ENCODE results near the gene RNGTT. TPM values are rescaled to one million over a fixed set of nuclear protein-coding genes. Genes with fewer than 3 reads are reported as not detected.

The RNGTT gene
- polyA plus RNA-seq, 1 donor (not counting 4 experiments of a cell fraction or from before 2014, with no cell fraction given) = 9.7 TPM

DNA sequence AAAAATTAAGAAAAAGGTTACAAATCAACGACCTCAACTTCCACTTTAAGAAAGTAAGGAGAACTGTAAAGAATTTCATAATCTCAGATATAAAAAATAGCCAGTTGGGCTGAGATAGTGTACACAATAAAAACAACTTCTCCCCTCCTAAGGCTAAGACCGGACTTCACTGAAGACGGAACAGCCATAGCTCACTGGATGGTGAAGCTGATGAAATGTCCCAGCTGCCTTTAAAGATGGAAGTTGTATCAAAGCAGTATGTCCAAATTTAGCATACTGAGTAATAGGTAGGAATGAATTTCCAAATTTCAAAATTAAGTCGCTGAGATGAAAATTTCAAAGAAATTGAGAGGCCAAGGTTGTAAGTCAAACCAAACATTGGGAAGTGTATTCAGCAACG lies 153.3 kb downstream of the RNGTT start:
- H3K4me1 ChIP-seq (ENCODE audit: control insufficient read depth, extremely low read depth, insufficient read depth, low read length) = no peaks in the 10 kb centered on the region
- H4K20me1 ChIP-seq (ENCODE audit: control insufficient read depth, extremely low read depth, insufficient read depth, low read length) = no peaks in the 10 kb centered on the region
- dilution Hi-C loops (cut with MboI; ENCODE audit: extremely low pct_ligation_motif_present, low sequenced_read_pairs) = no loop called here
- no peaks in the 10 kb centered on the region for H3K9me1 ChIP-seq (ENCODE audit: control insufficient read depth, extremely low read depth, insufficient read depth, low read length)
- no peak overlapping the region for H2AFZ ChIP-seq (ENCODE audit: control insufficient read depth, low read length)
- H3K9ac ChIP-seq (ENCODE audit: control insufficient read depth, extremely low read depth, insufficient read depth, low read length) = no peak overlapping the region
- H3K4me2 ChIP-seq (ENCODE audit: control insufficient read depth, extremely low read depth, insufficient read depth, low read depth, low read length) = no peak overlapping the region
- H3K79me2 ChIP-seq (ENCODE audit: control insufficient read depth, insufficient read depth, low read length) = no peaks in the 10 kb centered on the region
- no peaks in the 10 kb centered on the region for H3K36me3 ChIP-seq (ENCODE audit: control insufficient read depth in 2 of 2, extremely low read depth in 1 of 2, insufficient read depth in 2 of 2, low read length in 2 of 2)
- H3K4me3 ChIP-seq (ENCODE audit: control insufficient read depth in 2 of 3, extremely low read depth in 1 of 3, insufficient read depth in 2 of 3, low read depth in 1 of 3, low read length in 3 of 3) = no peak overlapping the region
- TF ChIP-seq, protein P1, sequence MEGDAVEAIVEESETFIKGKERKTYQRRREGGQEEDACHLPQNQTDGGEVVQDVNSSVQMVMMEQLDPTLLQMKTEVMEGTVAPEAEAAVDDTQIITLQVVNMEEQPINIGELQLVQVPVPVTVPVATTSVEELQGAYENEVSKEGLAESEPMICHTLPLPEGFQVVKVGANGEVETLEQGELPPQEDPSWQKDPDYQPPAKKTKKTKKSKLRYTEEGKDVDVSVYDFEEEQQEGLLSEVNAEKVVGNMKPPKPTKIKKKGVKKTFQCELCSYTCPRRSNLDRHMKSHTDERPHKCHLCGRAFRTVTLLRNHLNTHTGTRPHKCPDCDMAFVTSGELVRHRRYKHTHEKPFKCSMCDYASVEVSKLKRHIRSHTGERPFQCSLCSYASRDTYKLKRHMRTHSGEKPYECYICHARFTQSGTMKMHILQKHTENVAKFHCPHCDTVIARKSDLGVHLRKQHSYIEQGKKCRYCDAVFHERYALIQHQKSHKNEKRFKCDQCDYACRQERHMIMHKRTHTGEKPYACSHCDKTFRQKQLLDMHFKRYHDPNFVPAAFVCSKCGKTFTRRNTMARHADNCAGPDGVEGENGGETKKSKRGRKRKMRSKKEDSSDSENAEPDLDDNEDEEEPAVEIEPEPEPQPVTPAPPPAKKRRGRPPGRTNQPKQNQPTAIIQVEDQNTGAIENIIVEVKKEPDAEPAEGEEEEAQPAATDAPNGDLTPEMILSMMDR (optimal IDR thresholded peaks at IDR 0.05 in 1 of 3, IDR thresholded peaks at IDR 0.05 in 1 of 3, conservative IDR thresholded peaks at IDR 0.05 in 1 of 3; ENCODE audit: extremely low read depth in 1 of 3, insufficient read depth in 2 of 3, low read length in 3 of 3) = no peak
- no peak for TF ChIP-seq EZH2 (IDR thresholded peaks at IDR 0.05; ENCODE audit: low read length)
- peaks cover 2% of the 10 kb centered on the region for H3K9me3 ChIP-seq (ENCODE audit: control insufficient read depth, low read depth, low read length)
- H3K27me3 ChIP-seq (ENCODE audit: control insufficient read depth, extremely low read depth, insufficient read depth, low read length) = no peaks in the 10 kb centered on the region
- no peak overlapping the region for H3K27ac ChIP-seq (ENCODE audit: control insufficient read depth, insufficient read depth, low read length)
- DNase-seq (ENCODE audit: low read depth, low spot score) (no peak), FAIRE-seq (no peak)

DNA sequence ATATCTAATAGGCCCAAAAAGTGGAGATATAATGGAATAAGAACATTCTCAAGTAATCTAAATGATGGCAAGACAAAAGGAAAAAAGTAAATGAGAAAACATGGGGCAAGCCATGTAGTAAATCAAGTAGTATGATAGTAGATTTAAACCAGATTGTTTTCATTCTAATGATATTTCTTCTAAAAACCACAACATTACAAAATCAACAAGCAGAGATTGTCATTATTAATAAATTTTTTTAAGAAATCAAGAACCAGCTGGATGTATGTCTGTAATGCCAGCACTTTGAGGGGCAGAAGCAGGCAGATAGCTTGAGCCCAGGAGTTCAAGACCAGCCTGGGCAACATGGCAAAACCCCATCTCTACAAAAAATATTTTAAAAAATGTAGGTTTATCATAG lies 155.0 kb downstream of the RNGTT start:
- FAIRE-seq (no peak), DNase-seq (ENCODE audit: low read depth, low spot score) (no peak)
- TF ChIP-seq EZH2 (IDR thresholded peaks at IDR 0.05; ENCODE audit: low read length) = no peak
- TF ChIP-seq, protein P1 (optimal IDR thresholded peaks at IDR 0.05 in 1 of 3, IDR thresholded peaks at IDR 0.05 in 1 of 3, conservative IDR thresholded peaks at IDR 0.05 in 1 of 3; ENCODE audit: extremely low read depth in 1 of 3, insufficient read depth in 2 of 3, low read length in 3 of 3) = no peak
- H2AFZ ChIP-seq (ENCODE audit: control insufficient read depth, low read length) = no peak overlapping the region
- no peaks in the 10 kb centered on the region for H3K79me2 ChIP-seq (ENCODE audit: control insufficient read depth, insufficient read depth, low read length)
- dilution Hi-C loops (cut with MboI; ENCODE audit: extremely low pct_ligation_motif_present, low sequenced_read_pairs) = no loop called here
- no peak overlapping the region for H3K4me3 ChIP-seq (ENCODE audit: control insufficient read depth in 2 of 3, extremely low read depth in 1 of 3, insufficient read depth in 2 of 3, low read depth in 1 of 3, low read length in 3 of 3)
- H3K9ac ChIP-seq (ENCODE audit: control insufficient read depth, extremely low read depth, insufficient read depth, low read length) = no peak overlapping the region
- no peaks in the 10 kb centered on the region for H3K36me3 ChIP-seq (ENCODE audit: control insufficient read depth in 2 of 2, extremely low read depth in 1 of 2, insufficient read depth in 2 of 2, low read length in 2 of 2)
- no peak overlapping the region for H3K27ac ChIP-seq (ENCODE audit: control insufficient read depth, insufficient read depth, low read length)
- H3K4me2 ChIP-seq (ENCODE audit: control insufficient read depth, extremely low read depth, insufficient read depth, low read depth, low read length) = no peak overlapping the region
- peaks cover 2% of the 10 kb centered on the region for H3K9me3 ChIP-seq (ENCODE audit: control insufficient read depth, low read depth, low read length)
- no peaks in the 10 kb centered on the region for H3K4me1 ChIP-seq (ENCODE audit: control insufficient read depth, extremely low read depth, insufficient read depth, low read length)
- no peaks in the 10 kb centered on the region for H3K27me3 ChIP-seq (ENCODE audit: control insufficient read depth, extremely low read depth, insufficient read depth, low read length)
- no peaks in the 10 kb centered on the region for H4K20me1 ChIP-seq (ENCODE audit: control insufficient read depth, extremely low read depth, insufficient read depth, low read length)
- H3K9me1 ChIP-seq (ENCODE audit: control insufficient read depth, extremely low read depth, insufficient read depth, low read length) = no peaks in the 10 kb centered on the region
